ENCODE measurements around the gene SLK.

Gene SLK

GRCh38 chr10:104016661-104017060 lies 49.7 kb downstream of the SLK start:
- Histone ChIP-seq H3K27ac (ENCODE audit: low read length) (no peak overlapping the region), H3K9me3 (ENCODE audit: control insufficient read depth in 2 of 2, low read length in 2 of 2) (no peaks in the 10 kb centered on the region), H3K9ac (ENCODE audit: low read length in 2 of 2) (no peak overlapping the region), H3K4me3 (ENCODE audit: low read length in 2 of 2) (no peak overlapping the region), H3K36me3 (ENCODE audit: control insufficient read depth in 2 of 2, insufficient read depth in 2 of 2, low read length in 2 of 2) (peaks cover 27 to 38% of the 10 kb centered on the region in 2 donors), H3K27me3 (ENCODE audit: control insufficient read depth in 1 of 2, insufficient read depth in 2 of 2, low read length in 2 of 2) (no peaks in the 10 kb centered on the region), H3K4me1 (ENCODE audit: control insufficient read depth, insufficient read depth, low read length) (no peaks in the 10 kb centered on the region)

- Histone ChIP-seq H3K9me3 (ENCODE audit: control insufficient read depth in 2 of 2, low read length in 2 of 2) (no peaks in the 10 kb centered on the region), H3K36me3 (ENCODE audit: control insufficient read depth in 2 of 2, insufficient read depth in 2 of 2, low read length in 2 of 2) (peaks cover 33 to 51% of the 10 kb centered on the region in 2 donors), H3K27me3 (ENCODE audit: control insufficient read depth in 1 of 2, insufficient read depth in 2 of 2, low read length in 2 of 2) (no peaks in the 10 kb centered on the region), H3K27ac (ENCODE audit: low read length) (no peak overlapping the region), H3K4me1 (ENCODE audit: control insufficient read depth, insufficient read depth, low read length) (no peaks in the 10 kb centered on the region), H3K4me3 (ENCODE audit: low read length in 2 of 2) (no peak overlapping the region), H3K9ac (ENCODE audit: low read length in 2 of 2) (no peak overlapping the region)
Observed at GRCh38 chr10:104018471-104018870, 51.5 kb downstream of the SLK start.

- peaks cover 46 to 64% of the 10 kb centered on the region in 2 donors for H3K36me3 ChIP-seq (ENCODE audit: control insufficient read depth in 2 of 2, insufficient read depth in 2 of 2, low read length in 2 of 2)
- H3K9me3 ChIP-seq (ENCODE audit: control insufficient read depth in 2 of 2, low read length in 2 of 2): no peaks in the 10 kb centered on the region
- no peaks in the 10 kb centered on the region for H3K4me1 ChIP-seq (ENCODE audit: control insufficient read depth, insufficient read depth, low read length)
- no peak overlapping the region for H3K4me3 ChIP-seq (ENCODE audit: low read length in 2 of 2)
- no peak overlapping the region for H3K9ac ChIP-seq (ENCODE audit: low read length in 2 of 2)
- no peak overlapping the region for H3K27ac ChIP-seq (ENCODE audit: low read length)
- H3K27me3 ChIP-seq (ENCODE audit: control insufficient read depth in 1 of 2, insufficient read depth in 2 of 2, low read length in 2 of 2): no peaks in the 10 kb centered on the region
Observed at GRCh38 chr10:104020020-104020419, 53.1 kb downstream of the SLK start.

- H3K4me1 ChIP-seq (ENCODE audit: control insufficient read depth, insufficient read depth, low read length): no peaks in the 10 kb centered on the region
- peaks cover 46 to 72% of the 10 kb centered on the region in 2 donors for H3K36me3 ChIP-seq (ENCODE audit: control insufficient read depth in 2 of 2, insufficient read depth in 2 of 2, low read length in 2 of 2)
- no peak overlapping the region for H3K4me3 ChIP-seq (ENCODE audit: low read length in 2 of 2)
- no peaks in the 10 kb centered on the region for H3K9me3 ChIP-seq (ENCODE audit: control insufficient read depth in 2 of 2, low read length in 2 of 2)
- no peak overlapping the region for H3K27ac ChIP-seq (ENCODE audit: low read length)
- H3K27me3 ChIP-seq (ENCODE audit: control insufficient read depth in 1 of 2, insufficient read depth in 2 of 2, low read length in 2 of 2): no peaks in the 10 kb centered on the region
- H3K9ac ChIP-seq (ENCODE audit: low read length in 2 of 2): no peak overlapping the region
Observed at GRCh38 chr10:104021246-104021645, 54.3 kb downstream of the SLK start.

GRCh38 chr10:104022026-104022425 lies 55.1 kb downstream of the SLK start:
- no peaks in the 10 kb centered on the region for H3K27me3 ChIP-seq (ENCODE audit: control insufficient read depth in 1 of 2, insufficient read depth in 2 of 2, low read length in 2 of 2)
- H3K9ac ChIP-seq (ENCODE audit: low read length in 2 of 2): no peak overlapping the region
- H3K9me3 ChIP-seq (ENCODE audit: control insufficient read depth in 2 of 2, low read length in 2 of 2): no peaks in the 10 kb centered on the region
- H3K27ac ChIP-seq (ENCODE audit: low read length): no peak overlapping the region
- peaks cover 46 to 72% of the 10 kb centered on the region in 2 donors for H3K36me3 ChIP-seq (ENCODE audit: control insufficient read depth in 2 of 2, insufficient read depth in 2 of 2, low read length in 2 of 2)
- no peak overlapping the region for H3K4me3 ChIP-seq (ENCODE audit: low read length in 2 of 2)
- H3K4me1 ChIP-seq (ENCODE audit: control insufficient read depth, insufficient read depth, low read length): no peaks in the 10 kb centered on the region

- Histone ChIP-seq H3K27me3 (ENCODE audit: control insufficient read depth in 1 of 2, insufficient read depth in 2 of 2, low read length in 2 of 2) (no peaks in the 10 kb centered on the region), H3K36me3 (ENCODE audit: control insufficient read depth in 2 of 2, insufficient read depth in 2 of 2, low read length in 2 of 2) (peaks cover 34 to 60% of the 10 kb centered on the region in 2 donors), H3K9ac (ENCODE audit: low read length in 2 of 2) (no peak overlapping the region), H3K4me3 (ENCODE audit: low read length in 2 of 2) (no peak overlapping the region), H3K27ac (ENCODE audit: low read length) (no peak overlapping the region), H3K9me3 (ENCODE audit: control insufficient read depth in 2 of 2, low read length in 2 of 2) (no peaks in the 10 kb centered on the region), H3K4me1 (ENCODE audit: control insufficient read depth, insufficient read depth, low read length) (no peaks in the 10 kb centered on the region)
Observed at GRCh38 chr10:104025524-104025923, 58.6 kb downstream of the SLK start.

GRCh38 chr10:104026762-104027161 lies 59.8 kb downstream of the SLK start:
- Histone ChIP-seq H3K27ac (ENCODE audit: low read length) (no peak overlapping the region), H3K4me3 (ENCODE audit: low read length in 2 of 2) (no peak overlapping the region), H3K9me3 (ENCODE audit: control insufficient read depth in 2 of 2, low read length in 2 of 2) (no peaks in the 10 kb centered on the region), H3K27me3 (ENCODE audit: control insufficient read depth in 1 of 2, insufficient read depth in 2 of 2, low read length in 2 of 2) (no peaks in the 10 kb centered on the region), H3K9ac (ENCODE audit: low read length in 2 of 2) (no peak overlapping the region), H3K4me1 (ENCODE audit: control insufficient read depth, insufficient read depth, low read length) (no peaks in the 10 kb centered on the region), H3K36me3 (ENCODE audit: control insufficient read depth in 2 of 2, insufficient read depth in 2 of 2, low read length in 2 of 2) (peaks cover 32 to 48% of the 10 kb centered on the region in 2 donors)

- Histone ChIP-seq H3K27ac (ENCODE audit: low read length) (no peak overlapping the region), H3K27me3 (ENCODE audit: control insufficient read depth in 1 of 2, insufficient read depth in 2 of 2, low read length in 2 of 2) (no peaks in the 10 kb centered on the region), H3K4me1 (ENCODE audit: control insufficient read depth, insufficient read depth, low read length) (no peaks in the 10 kb centered on the region), H3K4me3 (ENCODE audit: low read length in 2 of 2) (no peak overlapping the region), H3K9ac (ENCODE audit: low read length in 2 of 2) (no peak overlapping the region), H3K9me3 (ENCODE audit: control insufficient read depth in 2 of 2, low read length in 2 of 2) (no peaks in the 10 kb centered on the region), H3K36me3 (ENCODE audit: control insufficient read depth in 2 of 2, insufficient read depth in 2 of 2, low read length in 2 of 2) (peaks cover 25 to 35% of the 10 kb centered on the region in 2 donors)
Observed at GRCh38 chr10:104028146-104028545, 61.2 kb downstream of the SLK start.

GRCh38 chr10:104028823-104029520 lies 62.0 kb downstream of the SLK start:
- peaks cover 22 to 27% of the 10 kb centered on the region in 2 donors for H3K36me3 ChIP-seq (ENCODE audit: control insufficient read depth in 2 of 2, insufficient read depth in 2 of 2, low read length in 2 of 2)
- no peaks in the 10 kb centered on the region for H3K4me1 ChIP-seq (ENCODE audit: control insufficient read depth, insufficient read depth, low read length)
- no peaks in the 10 kb centered on the region for H3K27me3 ChIP-seq (ENCODE audit: control insufficient read depth in 1 of 2, insufficient read depth in 2 of 2, low read length in 2 of 2)
- no peak overlapping the region for H3K9ac ChIP-seq (ENCODE audit: low read length in 2 of 2)
- H3K9me3 ChIP-seq (ENCODE audit: control insufficient read depth in 2 of 2, low read length in 2 of 2): no peaks in the 10 kb centered on the region
- H3K27ac ChIP-seq (ENCODE audit: low read length): no peak overlapping the region
- H3K4me3 ChIP-seq (ENCODE audit: low read length in 2 of 2): no peak overlapping the region

GRCh38 chr10:104029521-104029860 lies 62.6 kb downstream of the SLK start:
- no peak overlapping the region for H3K27ac ChIP-seq (ENCODE audit: low read length)
- H3K9ac ChIP-seq (ENCODE audit: low read length in 2 of 2): no peak overlapping the region
- H3K27me3 ChIP-seq (ENCODE audit: control insufficient read depth in 1 of 2, insufficient read depth in 2 of 2, low read length in 2 of 2): no peaks in the 10 kb centered on the region
- peaks cover 17 to 22% of the 10 kb centered on the region in 2 donors for H3K36me3 ChIP-seq (ENCODE audit: control insufficient read depth in 2 of 2, insufficient read depth in 2 of 2, low read length in 2 of 2)
- no peaks in the 10 kb centered on the region for H3K4me1 ChIP-seq (ENCODE audit: control insufficient read depth, insufficient read depth, low read length)
- no peak overlapping the region for H3K4me3 ChIP-seq (ENCODE audit: low read length in 2 of 2)
- H3K9me3 ChIP-seq (ENCODE audit: control insufficient read depth in 2 of 2, low read length in 2 of 2): no peaks in the 10 kb centered on the region

- Histone ChIP-seq H3K27me3 (ENCODE audit: control insufficient read depth in 1 of 2, insufficient read depth in 2 of 2, low read length in 2 of 2) (no peaks in the 10 kb centered on the region), H3K9ac (ENCODE audit: low read length in 2 of 2) (no peak overlapping the region), H3K9me3 (ENCODE audit: control insufficient read depth in 2 of 2, low read length in 2 of 2) (no peaks in the 10 kb centered on the region), H3K27ac (ENCODE audit: low read length) (no peak overlapping the region), H3K4me3 (ENCODE audit: low read length in 2 of 2) (no peak overlapping the region), H3K4me1 (ENCODE audit: control insufficient read depth, insufficient read depth, low read length) (no peaks in the 10 kb centered on the region), H3K36me3 (ENCODE audit: control insufficient read depth in 2 of 2, insufficient read depth in 2 of 2, low read length in 2 of 2) (peaks cover 8 to 12% of the 10 kb centered on the region in 2 donors)
Observed at GRCh38 chr10:104031631-104032030, 64.7 kb downstream of the SLK start.

Measured in stomach smooth muscle (tissue), 2 donors.